SH-SY5Y (cell line): ENCODE measurements around the gene ZNF490.

Experiments used
- GATA2 ChIP-seq: IDR thresholded peaks from 2 replicates; pipeline ENCODE4 v1.6.1; 2011; ENCODE audit warnings: mild to moderate bottlenecking, low read depth, low read length
- GATA3 ChIP-seq: IDR thresholded peaks from 2 replicates; pipeline ENCODE4 v1.6.1; 2011; ENCODE audit warnings: low read depth, mild to moderate bottlenecking, low read length, moderate library complexity

GRCh38 chr19:12628040-12629022, 17.7 kb upstream of the ZNF490 start:
- TF ChIP-seq GATA2: no peak
- no peak for TF ChIP-seq GATA3
